GM20431 (cell line): ENCODE measurements around the gene CLC.
"Not testable (repeated sequence)": the region's sequence is repeated elsewhere in the genome, so short reads cannot be mapped to it uniquely, and the experiment has no call there.

Source experiments
- in situ Hi-C: fragments of 300-500 bp; cut with MseI, MboI; formaldehyde crosslinking; loops from one replicate; pipeline ENCODE4 v1.15.0; 2020; ENCODE audit warnings: low sequenced_read_pairs; ENCODE audit not compliant: unreplicated experiment

The CLC gene

GRCh38 chr19:39733841-39734240 lies 4.0 kb downstream of the CLC start:
- in situ Hi-C loops: no loop called here

GRCh38 chr19:39731685-39732084 lies 6.1 kb downstream of the CLC start:
- in situ Hi-C loops: no loop called here

- in situ Hi-C loops: no loop called here
Observed at GRCh38 chr19:39729594-39729993, 8.2 kb downstream of the CLC start.

DNA sequence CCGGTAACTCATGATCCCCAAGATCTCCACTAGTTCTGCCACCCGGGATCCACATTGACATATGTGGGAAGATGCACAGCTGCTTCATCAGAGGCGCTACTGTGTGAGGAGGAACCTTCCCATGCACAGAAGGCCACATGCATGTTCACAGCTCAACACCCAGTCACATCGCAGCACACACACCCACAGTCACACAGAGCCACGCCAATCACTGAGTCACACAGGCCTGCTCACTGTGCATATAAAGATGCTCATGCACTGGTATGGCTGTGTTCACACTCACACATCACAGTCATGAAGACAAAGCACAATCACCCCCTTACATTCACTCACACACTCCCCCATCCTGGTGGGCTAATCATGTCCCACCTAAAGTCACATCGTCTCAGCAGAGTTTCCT lies 9.8 kb downstream of the CLC start:
- in situ Hi-C loops: no loop called here

GRCh38 chr19:39727070-39727800 lies 10.6 kb downstream of the CLC start:
- in situ Hi-C loops: no loop called here

DNA sequence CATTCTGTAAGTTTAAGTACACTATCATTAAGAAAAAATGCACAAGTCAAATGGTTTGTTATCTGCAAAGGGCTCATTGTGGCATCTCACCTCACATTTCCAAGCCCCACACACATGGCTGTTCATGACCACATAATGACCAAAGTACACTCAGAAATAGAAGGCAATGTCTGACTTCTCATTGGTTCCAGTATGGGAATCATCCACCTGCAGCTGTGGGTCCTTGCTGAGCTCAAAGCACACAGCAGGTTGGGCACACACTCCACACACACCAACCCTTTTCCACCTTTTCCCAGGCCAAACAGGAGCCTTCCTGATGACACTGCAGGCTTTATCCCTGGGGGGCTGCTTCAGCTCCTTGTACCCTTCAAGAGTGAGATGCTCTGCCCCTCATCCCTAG lies 11.8 kb downstream of the CLC start:
- in situ Hi-C loops: no loop called here

DNA sequence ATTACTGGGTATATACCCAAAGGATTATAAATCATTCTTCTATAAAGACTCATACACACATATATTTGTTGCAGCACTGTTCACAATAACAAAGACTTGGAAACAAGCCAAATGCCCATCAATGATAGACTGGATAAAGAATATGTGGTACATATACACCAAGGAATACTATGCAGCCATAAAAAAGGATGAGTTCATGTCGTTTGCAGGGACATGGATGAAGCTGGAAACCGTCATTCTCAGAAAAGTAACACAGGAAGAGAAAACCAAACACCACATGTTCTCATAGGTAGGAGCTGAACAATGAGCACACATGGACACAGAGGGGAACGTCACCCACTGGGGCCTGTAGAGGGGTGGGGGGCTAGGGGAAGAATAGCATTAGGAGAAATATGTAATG lies 17.7 kb downstream of the CLC start:
- in situ Hi-C loops: not testable (repeated sequence)

- in situ Hi-C loops: no loop called here
Observed at GRCh38 chr19:39710333-39710890, 27.4 kb downstream of the CLC start.

DNA sequence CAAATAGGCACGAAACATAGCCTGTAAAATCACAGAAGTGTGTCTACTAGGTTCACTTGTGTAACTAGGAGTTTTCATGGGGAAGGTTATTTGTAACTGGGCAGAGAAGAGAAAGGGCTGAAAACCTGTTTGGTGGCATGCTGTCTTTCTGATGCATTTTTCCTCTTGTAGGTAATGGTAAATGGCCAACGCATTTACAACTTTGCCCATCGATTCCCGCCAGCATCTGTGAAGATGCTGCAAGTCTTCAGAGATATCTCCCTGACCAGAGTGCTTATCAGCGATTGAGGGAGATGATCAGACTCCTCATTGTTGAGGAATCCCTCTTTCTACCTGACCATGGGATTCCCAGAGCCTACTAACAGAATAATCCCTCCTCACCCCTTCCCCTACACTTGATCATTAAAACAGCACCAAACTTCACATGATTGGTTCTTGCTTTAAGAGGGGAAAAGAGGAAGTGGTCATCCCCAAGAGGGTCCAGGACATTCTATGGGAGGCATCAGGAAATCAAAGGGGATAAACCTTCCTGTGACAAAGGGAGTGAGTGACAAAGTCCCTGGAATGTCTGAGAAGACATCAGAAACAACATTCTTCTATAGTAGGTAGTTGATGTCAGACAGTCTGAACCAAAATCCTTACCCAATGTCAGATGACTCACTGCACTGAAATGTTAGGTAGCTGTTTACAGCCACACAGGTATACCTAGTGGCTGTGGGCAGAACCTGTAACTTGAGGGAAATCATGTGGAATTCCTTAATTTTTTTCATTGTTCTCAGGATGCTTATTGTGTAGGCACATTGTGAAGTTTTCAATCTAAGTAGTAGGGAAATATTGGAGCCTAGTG lies 28.6 kb downstream of the CLC start:
- in situ Hi-C loops: no loop called here

DNA sequence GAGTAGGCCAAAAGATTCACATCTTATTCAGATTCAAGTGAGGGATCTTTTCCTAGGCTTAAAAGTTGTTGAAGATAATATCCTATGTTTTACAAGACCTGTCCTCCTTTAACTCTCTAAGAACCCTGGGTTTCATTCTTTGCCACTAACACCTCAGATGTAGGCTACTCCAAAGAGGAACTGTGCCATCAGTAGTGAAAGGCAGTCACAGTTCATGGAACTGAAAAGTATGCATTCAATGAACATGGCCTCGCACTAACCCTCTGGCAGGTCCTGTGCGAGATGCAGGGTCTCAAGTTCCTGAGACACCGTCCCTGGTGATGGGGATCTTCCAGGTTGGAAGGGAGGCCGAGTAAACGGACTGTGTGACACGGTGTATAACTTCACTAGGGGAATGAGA lies 29.2 kb downstream of the CLC start:
- in situ Hi-C loops: no loop called here

GRCh38 chr19:39705578-39706188 lies 32.1 kb downstream of the CLC start:
- in situ Hi-C loops: no loop called here

GRCh38 chr19:39704181-39705044 lies 33.4 kb downstream of the CLC start, which contains the start of gene LGALS14:
LGALS14 (plus strand) TSS chr19:39704481; CDS start chr19:39704529, 48 bp downstream.
- in situ Hi-C loops: no loop called here

- in situ Hi-C loops: no loop called here
Observed at GRCh38 chr19:39701291-39701690, 36.5 kb downstream of the CLC start.

- in situ Hi-C loops: no loop called here
Observed at GRCh38 chr19:39698535-39698934, 39.3 kb downstream of the CLC start.

DNA sequence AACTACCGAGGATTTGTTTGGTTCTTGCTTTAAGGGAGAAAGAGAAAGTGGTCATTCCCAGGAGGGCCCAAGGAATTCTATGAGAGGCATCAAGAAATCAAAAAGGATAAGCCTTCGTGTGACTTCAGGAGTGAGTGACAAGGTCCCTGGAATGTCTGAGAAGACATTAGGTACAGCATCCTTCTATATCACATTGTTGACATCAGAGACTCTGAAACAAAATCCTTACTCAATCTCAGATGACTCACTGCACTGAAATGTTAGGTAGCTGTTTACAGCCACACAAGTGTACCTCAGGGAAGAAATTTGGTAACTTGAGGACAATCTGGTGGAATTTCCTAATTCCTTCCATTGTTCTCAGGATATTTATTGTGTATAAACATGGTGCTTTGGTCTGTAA lies 41.4 kb downstream of the CLC start:
- in situ Hi-C loops: no loop called here

DNA sequence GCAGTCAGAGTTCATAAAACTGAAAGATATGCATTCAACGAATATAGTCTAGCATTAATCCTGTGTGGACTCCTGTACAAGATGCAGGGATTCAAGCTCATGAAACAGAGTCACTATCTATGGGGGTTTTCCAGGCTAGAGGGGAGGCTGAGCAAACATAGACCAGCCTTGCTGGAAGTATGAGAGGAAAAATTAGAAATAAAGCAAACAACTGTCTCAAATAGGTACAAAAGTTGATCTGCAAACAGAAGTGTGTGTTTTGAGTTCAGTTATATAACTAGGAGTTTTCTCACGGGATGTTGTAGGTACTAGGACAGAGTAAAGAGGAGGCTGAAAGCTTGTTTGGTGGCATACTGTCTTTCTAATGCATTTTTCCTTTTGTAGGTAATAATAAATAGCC lies 42.1 kb downstream of the CLC start:
- in situ Hi-C loops: no loop called here

- in situ Hi-C loops: no loop called here
Observed at GRCh38 chr19:39692822-39693221, 45.0 kb downstream of the CLC start.

DNA sequence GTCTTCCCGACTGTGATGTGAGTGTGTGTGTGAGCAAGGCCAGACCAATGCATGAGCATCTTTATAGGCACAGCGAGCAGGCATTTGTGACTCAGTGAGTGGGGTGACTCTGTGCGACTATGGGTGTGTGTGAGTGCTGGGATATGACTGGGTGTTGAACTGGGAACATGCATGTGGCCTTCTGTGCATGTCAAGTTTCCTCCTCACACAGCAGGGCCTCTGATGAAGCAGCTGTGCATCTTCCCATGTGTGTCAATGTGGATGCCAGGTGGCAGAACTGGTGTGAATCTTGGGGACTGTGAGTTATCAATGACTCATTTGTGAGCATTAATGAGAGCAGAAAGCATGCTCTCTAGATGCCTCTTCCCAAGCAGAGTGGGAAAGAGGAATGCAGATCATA lies 45.7 kb downstream of the CLC start:
- in situ Hi-C loops: no loop called here

DNA sequence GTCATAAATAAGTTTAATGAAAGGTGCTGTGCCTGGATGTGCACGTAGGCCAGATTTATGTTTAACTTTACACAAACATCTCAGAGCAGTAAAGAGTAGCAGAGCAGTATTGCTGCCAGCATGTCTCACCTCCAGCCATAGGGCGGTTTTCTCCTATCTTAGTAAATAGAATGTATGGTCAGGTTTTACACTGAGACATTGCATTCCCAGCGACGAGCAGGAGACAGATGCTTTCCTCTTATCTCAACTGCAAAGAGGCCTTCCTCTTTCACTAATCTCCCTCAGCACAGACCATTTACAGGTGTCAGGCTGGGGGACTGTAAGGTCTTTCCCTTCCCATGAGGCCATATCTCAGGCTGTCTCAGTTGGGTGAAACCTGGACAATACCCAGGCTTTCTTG lies 49.2 kb downstream of the CLC start:
- in situ Hi-C loops: not testable (repeated sequence)

GRCh38 chr19:39686739-39687138 lies 51.1 kb downstream of the CLC start:
- in situ Hi-C loops: no loop called here
